Activated CD8-positive, alpha-beta memory T cell treated with anti-CD3 and anti-CD28 coated beads, Interleukin-2, amount 50 U/mL, for 1 hour (primary cell): Measurements from ENCODE around the gene PSMD14.

Experiments
- DNase-seq: peaks from one replicate; pipeline ENCODE4 v3.0.0-alpha.2; 2020; ENCODE audit errors: extremely low read depth

Gene PSMD14

GRCh38 chr2:161382747-161383146, 74.5 kb downstream of the PSMD14 start:
- no peak for DNase-seq

GRCh38 chr2:161384864-161385263, 76.6 kb downstream of the PSMD14 start:
- DNase-seq: no peak

- DNase-seq: no peak
Observed at GRCh38 chr2:161386228-161386824, 78.1 kb downstream of the PSMD14 start.

- no peak for DNase-seq
Observed at GRCh38 chr2:161388146-161388779, 80.0 kb downstream of the PSMD14 start.

GRCh38 chr2:161391737-161392506, 83.7 kb downstream of the PSMD14 start:
- DNase-seq: no peak

- no peak for DNase-seq
Observed at GRCh38 chr2:161400076-161400475, 91.9 kb downstream of the PSMD14 start.

- no peak for DNase-seq
Observed at GRCh38 chr2:161402297-161402696, 94.1 kb downstream of the PSMD14 start.

- DNase-seq: no peak
Observed at GRCh38 chr2:161406316-161406715, 98.1 kb downstream of the PSMD14 start.

- DNase-seq: no peak
Observed at GRCh38 chr2:161407597-161407996, 99.4 kb downstream of the PSMD14 start.

GRCh38 chr2:161409308-161409907, 101.2 kb downstream of the PSMD14 start:
- no peak for DNase-seq

GRCh38 chr2:161412346-161412745, 104.1 kb downstream of the PSMD14 start:
- no peak for DNase-seq

GRCh38 chr2:161414042-161415033, 106.1 kb downstream of the PSMD14 start:
- no peak for DNase-seq

GRCh38 chr2:161415034-161415986, 107.1 kb downstream of the PSMD14 start:
- DNase-seq: no peak

- DNase-seq: no peak
Observed at GRCh38 chr2:161415987-161416707, 107.9 kb downstream of the PSMD14 start, which contains the start of gene TBR1. TSS of gene TBR1 (plus strand) at chr2:161416297. CDS start at chr2:161416411, 114 bp downstream.

- no peak for DNase-seq
Observed at GRCh38 chr2:161416708-161417437, 108.6 kb downstream of the PSMD14 start.

GRCh38 chr2:161417438-161418274, 109.4 kb downstream of the PSMD14 start:
- DNase-seq: no peak

GRCh38 chr2:161418275-161418714, 110.1 kb downstream of the PSMD14 start:
- DNase-seq: no peak
